HepG2 (cell line): ENCODE results near the gene DNMT3A. TPM values are rescaled to one million over a fixed set of nuclear protein-coding genes. Genes with fewer than 3 reads are reported as not detected.

Source experiments
- ATAC-seq: fragments of 200-7000 bp; cut with Tn5 transposase; 3 replicates; pipeline ENCODE4 v1.9.1; 2020; ENCODE audit warnings: mild to moderate bottlenecking, moderate library complexity
- BruUV-seq: library from RNA; stranded (reverse); fragments of 400-500 nt; replicated peaks from 2 replicates; lab custom pipeline; 2021; lab: Mats Ljungman, UMichigan
- CTCF ChIA-PET: fragments of 300-600 bp; formaldehyde crosslinking; extraction: SDS; loops from one replicate; lab custom pipeline; 2021; ENCODE audit warnings: low total read pairs, inconsistent platforms, low intra/inter-chr PET ratio; lab: Yijun Ruan, JAX
- POLR2A ChIA-PET: fragments of 350-600 bp; sonication (Branson Sonifier 250); formaldehyde crosslinking; loops from one replicate; lab custom pipeline; 2020; ENCODE audit warnings: antibody characterized with exemption, inconsistent platforms; lab: Yijun Ruan, JAX
- DNase-seq: peaks from one replicate; pipeline ENCODE4 v3.0.0-alpha.2; 2015; ENCODE audit warnings: low spot score
- FAIRE-seq: peaks from 3 replicates; lab custom pipeline; 2011; peaks lifted over from hg19 to GRCh38; lab: Jason Lieb, UNC
- H2AFZ ChIP-seq: one replicate; pipeline ENCODE4 v1.6.1; 2011; ENCODE audit warnings: low read length, inconsistent platforms
- H3K27ac ChIP-seq: fragments of 300-600 bp; 3 replicates; pipeline ENCODE4 v1.8.0; 2011; ENCODE audit warnings: mixed run types, mild to moderate bottlenecking, mixed read lengths, low read length, inconsistent platforms; ENCODE audit not compliant: insufficient read depth; ENCODE audit errors: extremely low read length
- H3K27me3 ChIP-seq, 2 experiments: fragments of 200-600 bp in 1 of 2; 2 replicates in 1 of 2; 3 replicates in 1 of 2; pipeline versions ENCODE4 v1.6.0 to v1.8.0; 2011; ENCODE audit warnings: low read length in 2 of 2, mild to moderate bottlenecking in 2 of 2, moderate library complexity in 2 of 2, inconsistent platforms in 1 of 2; ENCODE audit not compliant: insufficient read depth in 2 of 2, control insufficient read depth in 1 of 2
- H3K36me3 ChIP-seq, 2 experiments: fragments of 200-600 bp in 1 of 2; replicated peaks in 1 of 2; 2 replicates in 1 of 2; 3 replicates in 1 of 2; pipeline versions ENCODE4 v1.5.1 to v1.8.0; 2011; ENCODE audit warnings: low read length in 2 of 2, inconsistent platforms in 1 of 2; ENCODE audit not compliant: insufficient read depth in 2 of 2, control insufficient read depth in 1 of 2
- H3K4me1 ChIP-seq: 2 replicates; pipeline ENCODE4 v1.5.1; 2012; ENCODE audit warnings: low read length, inconsistent platforms; ENCODE audit not compliant: insufficient read depth
- H3K4me2 ChIP-seq: 2 replicates; pipeline ENCODE4 v1.6.0; 2011; ENCODE audit warnings: low read depth, low read length, inconsistent platforms
- H3K4me3 ChIP-seq, 3 experiments: fragments of 200-600 bp in 1 of 3; sonication (generic), shearing (Covaris generic) in 1 of 3; replicated peaks in 1 of 3; 2 replicates each; pipeline ENCODE4 v1.5.1; 2011 to 2016; ENCODE audit warnings: low read length in 3 of 3, inconsistent platforms in 2 of 3, low read depth in 2 of 3, mild to moderate bottlenecking in 2 of 3, control low read depth in 1 of 3, mixed read lengths in 1 of 3; ENCODE audit not compliant: insufficient read depth in 1 of 3
- H3K79me2 ChIP-seq: one replicate; pipeline ENCODE4 v1.6.1; 2011; ENCODE audit warnings: low read length, inconsistent platforms; ENCODE audit not compliant: insufficient read depth
- H3K9ac ChIP-seq: 2 replicates; pipeline ENCODE4 v1.6.0; 2011; ENCODE audit warnings: mild to moderate bottlenecking, low read depth, low read length, inconsistent platforms; ENCODE audit not compliant: insufficient read depth
- H3K9me3 ChIP-seq: 2 replicates; pipeline ENCODE4 v1.5.1; 2012; ENCODE audit warnings: mild to moderate bottlenecking, low read length
- H4K20me1 ChIP-seq: 2 replicates; pipeline ENCODE4 v1.6.0; 2011; ENCODE audit warnings: inconsistent platforms, mild to moderate bottlenecking, low read length, moderate library complexity; ENCODE audit not compliant: insufficient read depth
- BRCA1 ChIP-seq: sonication (generic); formaldehyde crosslinking; IDR thresholded peaks from 2 replicates; pipeline ENCODE4 v1.4.0; 2020; ENCODE audit warnings: missing genetic modification reagents
- CBX2 ChIP-seq, 2 experiments: fragments of 200-600 bp in 1 of 2; sonication (generic); formaldehyde crosslinking in 1 of 2; IDR thresholded peaks; 2 replicates each; pipeline versions ENCODE4 v1.7.0 to v1.8.1; 2018 to 2022; ENCODE audit warnings: low read depth in 2 of 2, low read length in 1 of 2, mild to moderate bottlenecking in 1 of 2, missing genetic modification reagents in 1 of 2
- KLF13 ChIP-seq: sonication (generic); formaldehyde crosslinking; IDR thresholded peaks from 2 replicates; pipeline ENCODE4 v1.4.0; 2020; ENCODE audit warnings: mild to moderate bottlenecking, missing genetic modification reagents
- MTA1 ChIP-seq: sonication (generic); formaldehyde crosslinking; IDR thresholded peaks from 2 replicates; pipeline ENCODE4 v1.4.0; 2020; ENCODE audit warnings: missing genetic modification reagents, mild to moderate bottlenecking, borderline replicate concordance
- ONECUT2 ChIP-seq: sonication (generic); formaldehyde crosslinking; IDR thresholded peaks from 2 replicates; pipeline ENCODE4 v1.4.0; 2020; ENCODE audit warnings: missing genetic modification reagents
- PAX8 ChIP-seq: sonication (generic); formaldehyde crosslinking; IDR thresholded peaks from 2 replicates; pipeline ENCODE4 v1.8.0; 2022; ENCODE audit warnings: mild to moderate bottlenecking, missing genetic modification reagents, borderline replicate concordance
- POGZ ChIP-seq: sonication (generic); formaldehyde crosslinking; IDR thresholded peaks from 2 replicates; pipeline ENCODE4 v1.4.0; 2020; ENCODE audit warnings: mild to moderate bottlenecking, missing genetic modification reagents
- RAD51 ChIP-seq: fragments of 450-650 bp; IDR thresholded peaks from 2 replicates; pipeline ENCODE4 v1.6.1; 2016; ENCODE audit warnings: borderline replicate concordance
- SAFB2 ChIP-seq: sonication (generic); formaldehyde crosslinking; IDR thresholded peaks from 2 replicates; pipeline ENCODE4 v1.5.1; 2020; ENCODE audit warnings: missing genetic modification reagents, low read depth, mild to moderate bottlenecking, borderline replicate concordance
- SMAD3 ChIP-seq: sonication (generic); formaldehyde crosslinking; IDR thresholded peaks from 2 replicates; pipeline ENCODE4 v1.4.0; 2020; ENCODE audit warnings: missing genetic modification reagents
- SRY ChIP-seq: sonication (generic); formaldehyde crosslinking; IDR thresholded peaks from 2 replicates; pipeline ENCODE4 v1.8.0; 2022; ENCODE audit warnings: mild to moderate bottlenecking, missing genetic modification reagents
- ZFP36L1 ChIP-seq: sonication (generic); formaldehyde crosslinking; IDR thresholded peaks from 2 replicates; pipeline ENCODE4 v1.8.0; 2022; ENCODE audit warnings: mild to moderate bottlenecking, missing genetic modification reagents, moderate library complexity
- ZNF263 ChIP-seq: sonication (generic); formaldehyde crosslinking; IDR thresholded peaks from 2 replicates; pipeline ENCODE4 v1.4.0; 2020; ENCODE audit warnings: missing genetic modification reagents
- ZNF326 ChIP-seq: sonication (generic); formaldehyde crosslinking; IDR thresholded peaks from 2 replicates; pipeline ENCODE4 v1.4.0; 2020; ENCODE audit warnings: missing genetic modification reagents, borderline replicate concordance
- ZNF768 ChIP-seq: sonication (generic); formaldehyde crosslinking; IDR thresholded peaks from 2 replicates; pipeline ENCODE4 v1.4.0; 2020; ENCODE audit warnings: missing genetic modification reagents
- ZNF792 ChIP-seq: IDR thresholded peaks from 2 replicates; pipeline ENCODE4 v1.6.1; 2016
- WGBS: methylation state at CpG from one replicate; pipeline ENCODE4 v1.1.6; 2017; ENCODE audit warnings: low lambda C conversion rate; 5-methylcytosine and 5-hydroxymethylcytosine counted together
- in situ Hi-C: cut with HindIII; loops from 2 replicates; pipeline ENCODE4 v1.10.0; 2017; ENCODE audit warnings: low pct_unique_long_range_greater_than_20kb; ENCODE audit not compliant: extremely low pct_ligation_motif_present
- intact Hi-C: fragments of 100-400 bp; cut with micrococcal nuclease; formaldehyde crosslinking; loops from one replicate; pipeline ENCODE4 v1.10.0; 2022; ENCODE audit not compliant: unreplicated experiment
- polyA plus RNA-seq, 8 experiments: library from polyadenylated mRNA; depleted of rRNA in 3 of 8; stranded (reverse) in 7 of 8; unstranded in 1 of 8; fragments of >200 nt; fragmentation: Illumina TruSeq in 4 of 8; extraction: Trizol in 4 of 8; gene quantifications; 2 replicates each; pipeline versions ENCODE4 v1.2.1 to v1.2.3, GENCODE V29; 2011 to 2016; ENCODE audit warnings: low read depth in 4 of 8, missing spikeins in 1 of 8, mixed read lengths in 1 of 8; ENCODE audit not compliant: insufficient read depth in 1 of 8
- total RNA-seq, 5 experiments: library from RNA; depleted of rRNA; stranded (reverse); fragments of >200 nt; fragmentation: Illumina TruSeq; extraction: Trizol; gene quantifications; 2 replicates each; pipeline ENCODE4 v1.2.3, GENCODE V29; 2016; ENCODE audit warnings: low read depth in 1 of 5

DNMT3A gene
- total and polyA plus RNA-seq, 2 of the 13 experiments (the other 11 are each of a cell fraction or from before 2014, with no cell fraction given) = 14.7 to 29.1 TPM

GRCh38 chr2:25378731-25379490, 37.2 kb upstream of the DNMT3A start:
- POLR2A ChIA-PET = no interaction called here
- no peaks in the 10 kb centered on the region for H3K9me3 ChIP-seq
- H3K27ac ChIP-seq = no peak overlapping the region
- H2AFZ ChIP-seq = no peak overlapping the region
- H4K20me1 ChIP-seq = no peaks in the 10 kb centered on the region
- H3K79me2 ChIP-seq = no peaks in the 10 kb centered on the region
- H3K36me3 ChIP-seq = no peaks in the 10 kb centered on the region
- FAIRE-seq = no peak
- CTCF ChIA-PET = no interaction called here
- peaks cover 0 to 12% of the 10 kb centered on the region in 2 experiments; a peak in 1 of 5 replicates for H3K27me3 ChIP-seq
- DNase-seq = no peak
- BruUV-seq = no TSS peak
- no peak overlapping the region for H3K9ac ChIP-seq
- H3K4me2 ChIP-seq = no peak overlapping the region
- ATAC-seq = no peak
- H3K4me3 ChIP-seq = no peak overlapping the region
- WGBS = 43% methylated on average over 10 of the region's 10 CpGs
- peaks cover 18% of the 10 kb centered on the region for H3K4me1 ChIP-seq
- intact Hi-C loops (no loop called here), in situ Hi-C loops (no loop called here)
- TF ChIP-seq SRY (CRISPR knock-in tag) (no peak), ZNF768 (CRISPR knock-in tag) (peak; percentile 34; the same call in 1 of the 2 replicates), ZFP36L1 (CRISPR knock-in tag) (no peak), ZNF263 (CRISPR knock-in tag) (peak; percentile 58; the same call in 1 of the 2 replicates), MTA1 (CRISPR knock-in tag) (no peak)

GRCh38 chr2:25377822-25378421, 36.2 kb upstream of the DNMT3A start:
- peaks cover 0 to 17% of the 10 kb centered on the region in 2 experiments; a peak in 2 of 5 replicates for H3K27me3 ChIP-seq
- TF ChIP-seq SMAD3 (no peak), PAX8 (no peak), KLF13 (CRISPR knock-in tag) (no peak), BRCA1 (CRISPR knock-in tag) (no peak), CBX2 (IDR thresholded peaks at IDR 0.05; ENCODE audit: low read depth, low read length) (no peak), CBX2 (CRISPR knock-in tag; IDR thresholded peaks at IDR 0.05; ENCODE audit: low read depth) (no peak), ZNF792 (CRISPR knock-in tag) (no peak), POGZ (no peak), ONECUT2 (CRISPR knock-in tag) (no peak), SAFB2 (CRISPR knock-in tag) (no peak), ZNF326 (CRISPR knock-in tag) (no peak), RAD51 (no peak)
- WGBS = 84% methylated on average over 21 of the region's 22 CpGs
- H3K79me2 ChIP-seq = no peaks in the 10 kb centered on the region
- H3K27ac ChIP-seq = no peak overlapping the region
- H3K4me1 ChIP-seq = peaks cover 28% of the 10 kb centered on the region
- H3K9ac ChIP-seq = no peak overlapping the region
- ChIA-PET POLR2A (interaction anchor here (1.1 kb wide), 1 partner anchor 126 kb away, joined by 4 read pairs; no protein-coding TSS in a partner anchor), CTCF (interaction anchor here (2.0 kb wide), 1 partner anchor 190 kb away, joined by 7 read pairs; no protein-coding TSS in a partner anchor)
- no peak for DNase-seq
- intact Hi-C loops (loop anchor here (2.0 kb wide), 3 partner anchors 15 to 145 kb away; no protein-coding TSS in a partner anchor), in situ Hi-C loops (no loop called here)
- FAIRE-seq = no peak
- no peaks in the 10 kb centered on the region for H3K36me3 ChIP-seq
- H2AFZ ChIP-seq = no peak overlapping the region
- no peak for ATAC-seq
- no peaks in the 10 kb centered on the region for H4K20me1 ChIP-seq
- BruUV-seq = no TSS peak
- no peak overlapping the region for H3K4me3 ChIP-seq
- H3K4me2 ChIP-seq = no peak overlapping the region
- H3K9me3 ChIP-seq = no peaks in the 10 kb centered on the region
